ENCODE measurements around the gene ELOVL2. TPM values are rescaled to one million over a fixed set of nuclear protein-coding genes. Genes with fewer than 3 reads are reported as not detected.

Gene ELOVL2
- total and polyA plus RNA-seq, 4 donors, result 0.16 to 2.8 (median 0.24) TPM

- TF ChIP-seq, protein P1, sequence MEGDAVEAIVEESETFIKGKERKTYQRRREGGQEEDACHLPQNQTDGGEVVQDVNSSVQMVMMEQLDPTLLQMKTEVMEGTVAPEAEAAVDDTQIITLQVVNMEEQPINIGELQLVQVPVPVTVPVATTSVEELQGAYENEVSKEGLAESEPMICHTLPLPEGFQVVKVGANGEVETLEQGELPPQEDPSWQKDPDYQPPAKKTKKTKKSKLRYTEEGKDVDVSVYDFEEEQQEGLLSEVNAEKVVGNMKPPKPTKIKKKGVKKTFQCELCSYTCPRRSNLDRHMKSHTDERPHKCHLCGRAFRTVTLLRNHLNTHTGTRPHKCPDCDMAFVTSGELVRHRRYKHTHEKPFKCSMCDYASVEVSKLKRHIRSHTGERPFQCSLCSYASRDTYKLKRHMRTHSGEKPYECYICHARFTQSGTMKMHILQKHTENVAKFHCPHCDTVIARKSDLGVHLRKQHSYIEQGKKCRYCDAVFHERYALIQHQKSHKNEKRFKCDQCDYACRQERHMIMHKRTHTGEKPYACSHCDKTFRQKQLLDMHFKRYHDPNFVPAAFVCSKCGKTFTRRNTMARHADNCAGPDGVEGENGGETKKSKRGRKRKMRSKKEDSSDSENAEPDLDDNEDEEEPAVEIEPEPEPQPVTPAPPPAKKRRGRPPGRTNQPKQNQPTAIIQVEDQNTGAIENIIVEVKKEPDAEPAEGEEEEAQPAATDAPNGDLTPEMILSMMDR (IDR thresholded peaks at IDR 0.05; ENCODE audit: control extremely low read depth, extremely low read depth), result no peak
- no peaks in the 10 kb centered on the region for H3K36me3 ChIP-seq (ENCODE audit: control insufficient read depth in 4 of 4, insufficient read depth in 4 of 4, low read length in 4 of 4)
- no peaks in the 10 kb centered on the region for H3K4me1 ChIP-seq (ENCODE audit: control insufficient read depth in 5 of 5, insufficient read depth in 5 of 5, low read length in 5 of 5)
- no peak for DNase-seq
- 77 to 87% methylated on average over 4 of the region's 4 CpGs for WGBS, 2 donors
- no peak overlapping the region for H3K4me3 ChIP-seq
- H3K27me3 ChIP-seq (ENCODE audit: control insufficient read depth in 3 of 3, insufficient read depth in 3 of 3, low read length in 2 of 3), result no peaks in the 10 kb centered on the region
- H3K9ac ChIP-seq (ENCODE audit: insufficient read depth in 1 of 2, low read length in 2 of 2), result no peak overlapping the region
- H3K9me3 ChIP-seq (ENCODE audit: control insufficient read depth in 4 of 4, insufficient read depth in 3 of 4, low read length in 3 of 4), result peaks cover 0 to 1% (median 0%) of the 10 kb centered on the region in 4 donors
- no peak for ATAC-seq (ENCODE audit: insufficient read depth, low FRiP score)
- no peak overlapping the region for H3K27ac ChIP-seq (ENCODE audit: low read depth in 1 of 2, low read length in 1 of 2)
These were observed 39.4 kb upstream of the ELOVL2 start for GRCh38 chr6:11083491-11083890.

DNA sequence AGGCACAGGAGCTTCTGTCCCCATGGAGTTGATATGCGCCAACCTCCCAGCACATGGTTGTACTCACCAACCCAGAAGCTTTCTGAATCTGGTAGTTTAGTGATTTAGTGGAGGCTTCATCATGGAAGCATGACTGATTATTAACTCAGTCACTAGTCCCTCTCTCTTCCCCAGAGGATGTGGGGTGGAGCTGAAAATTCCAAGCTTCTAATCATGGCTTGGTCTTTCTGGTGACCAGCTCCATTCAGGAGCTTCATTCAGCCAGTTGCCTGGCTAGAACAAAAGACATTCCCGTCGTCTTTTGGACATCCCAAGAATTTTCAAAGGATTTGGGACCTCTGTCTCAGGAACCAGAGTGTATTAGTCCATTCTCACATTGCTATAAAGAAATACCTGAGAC lies 36.2 kb upstream of the ELOVL2 start:
- no peaks in the 10 kb centered on the region for H3K4me1 ChIP-seq (ENCODE audit: control insufficient read depth in 5 of 5, insufficient read depth in 5 of 5, low read length in 5 of 5)

GRCh38 chr6:11078266-11078665 lies 34.2 kb upstream of the ELOVL2 start:
- no peaks in the 10 kb centered on the region for H3K36me3 ChIP-seq (ENCODE audit: control insufficient read depth in 4 of 4, insufficient read depth in 4 of 4, low read length in 4 of 4)
- no peak overlapping the region for H3K4me3 ChIP-seq
- H3K4me1 ChIP-seq (ENCODE audit: control insufficient read depth in 5 of 5, insufficient read depth in 5 of 5, low read length in 5 of 5), result no peaks in the 10 kb centered on the region
- no peaks in the 10 kb centered on the region for H3K9me3 ChIP-seq (ENCODE audit: control insufficient read depth in 4 of 4, insufficient read depth in 3 of 4, low read length in 3 of 4)
- WGBS, 2 donors, result 90 to 95% methylated on average over 4 of the region's 4 CpGs
- H3K27me3 ChIP-seq (ENCODE audit: control insufficient read depth in 3 of 3, insufficient read depth in 3 of 3, low read length in 2 of 3), result no peaks in the 10 kb centered on the region
- H3K9ac ChIP-seq (ENCODE audit: insufficient read depth in 1 of 2, low read length in 2 of 2), result no peak overlapping the region
- H3K27ac ChIP-seq (ENCODE audit: low read depth in 1 of 2, low read length in 1 of 2), result no peak overlapping the region
- ATAC-seq (ENCODE audit: insufficient read depth, low FRiP score), result no peak
- DNase-seq, result no peak
- TF ChIP-seq, protein P1 (IDR thresholded peaks at IDR 0.05; ENCODE audit: control extremely low read depth, extremely low read depth), result no peak

More for the DNA sequence above, 36.2 kb upstream of the ELOVL2 start:
- H3K9ac ChIP-seq (ENCODE audit: insufficient read depth in 1 of 2, low read length in 2 of 2), result no peak overlapping the region
- no peak overlapping the region for H3K4me3 ChIP-seq
- TF ChIP-seq, protein P1 (IDR thresholded peaks at IDR 0.05; ENCODE audit: control extremely low read depth, extremely low read depth), result no peak
- 59 to 79% methylated on average over 3 of the region's 3 CpGs for WGBS, 2 donors
- H3K27me3 ChIP-seq (ENCODE audit: control insufficient read depth in 3 of 3, insufficient read depth in 3 of 3, low read length in 2 of 3), result no peaks in the 10 kb centered on the region
- DNase-seq (no peak), ATAC-seq (ENCODE audit: insufficient read depth, low FRiP score) (no peak)
- H3K27ac ChIP-seq (ENCODE audit: low read depth in 1 of 2, low read length in 1 of 2), result no peak overlapping the region
- no peaks in the 10 kb centered on the region for H3K9me3 ChIP-seq (ENCODE audit: control insufficient read depth in 4 of 4, insufficient read depth in 3 of 4, low read length in 3 of 4)
- no peaks in the 10 kb centered on the region for H3K36me3 ChIP-seq (ENCODE audit: control insufficient read depth in 4 of 4, insufficient read depth in 4 of 4, low read length in 4 of 4)

DNA sequence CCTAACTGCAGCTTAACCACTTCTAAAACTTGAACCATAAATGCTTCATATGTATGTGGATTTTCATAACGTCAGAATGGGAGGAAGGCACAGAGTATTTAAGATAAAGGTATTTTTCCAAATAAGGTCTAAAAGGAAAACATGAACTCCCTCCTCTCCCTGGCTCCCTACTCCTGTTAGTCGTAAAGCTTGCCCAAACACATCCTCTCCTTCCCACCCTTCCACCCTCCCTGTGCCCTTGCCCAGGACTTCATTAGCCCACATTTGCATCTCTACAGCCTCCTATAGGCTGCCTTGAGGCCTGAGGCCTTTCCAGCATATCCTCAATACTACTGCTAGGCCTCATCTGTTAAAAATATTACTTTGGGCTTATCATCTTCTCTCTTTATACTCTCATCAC lies 32.4 kb upstream of the ELOVL2 start:
- Histone ChIP-seq H3K36me3 (ENCODE audit: control insufficient read depth in 4 of 4, insufficient read depth in 4 of 4, low read length in 4 of 4) (no peaks in the 10 kb centered on the region), H3K27ac (ENCODE audit: low read depth in 1 of 2, low read length in 1 of 2) (no peak overlapping the region), H3K9ac (ENCODE audit: insufficient read depth in 1 of 2, low read length in 2 of 2) (no peak overlapping the region), H3K27me3 (ENCODE audit: control insufficient read depth in 3 of 3, insufficient read depth in 3 of 3, low read length in 2 of 3) (no peaks in the 10 kb centered on the region), H3K4me3 (no peak overlapping the region), H3K9me3 (ENCODE audit: control insufficient read depth in 4 of 4, insufficient read depth in 3 of 4, low read length in 3 of 4) (no peaks in the 10 kb centered on the region), H3K4me1 (ENCODE audit: control insufficient read depth in 5 of 5, insufficient read depth in 5 of 5, low read length in 5 of 5) (no peaks in the 10 kb centered on the region)
- TF ChIP-seq, protein P1 (IDR thresholded peaks at IDR 0.05; ENCODE audit: control extremely low read depth, extremely low read depth), result no peak
- ATAC-seq (ENCODE audit: insufficient read depth, low FRiP score) (no peak), DNase-seq (no peak)
- 85 to 90% methylated on average over 2 of the region's 2 CpGs for WGBS, 2 donors
